GM12891 (cell line): Measurements from ENCODE around the gene COPG2.

ENCODE experiments used
- POLR2A ChIP-seq: IDR thresholded peaks from 2 replicates; pipeline ENCODE4 v1.6.1; 2011; ENCODE audit warnings: low read depth, low read length, control low read depth
- POLR2AphosphoS5 ChIP-seq: IDR thresholded peaks from 2 replicates; pipeline ENCODE4 v1.6.1; 2011; ENCODE audit warnings: low read depth, low read length, control low read depth

DNA sequence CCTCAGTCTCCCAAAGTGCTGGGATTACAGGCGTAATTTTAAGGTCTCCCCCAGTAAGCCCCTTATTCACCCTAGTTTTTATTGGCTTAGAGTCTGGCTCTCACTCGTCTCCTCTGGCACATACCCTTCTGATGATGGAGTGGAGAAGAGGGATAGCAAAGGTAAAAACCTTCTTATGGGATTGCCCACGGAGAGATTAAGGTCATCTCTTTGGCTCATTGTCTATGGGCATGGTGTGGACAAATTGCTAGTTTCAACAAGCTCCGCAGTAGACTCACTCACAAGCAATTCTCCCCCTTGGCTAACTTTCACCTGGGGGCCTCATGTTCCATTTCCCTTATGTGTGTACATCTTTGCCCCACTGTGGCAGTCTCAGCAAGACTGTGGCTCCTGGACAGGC is 40.2 kb upstream of the COPG2 start:
- TF ChIP-seq POLR2A, result no peak
- no peak for TF ChIP-seq POLR2AphosphoS5
